SK-N-SH treated with all-trans-retinoic acid at 6 μM for 48 hours (cell line): ENCODE measurements around the gene GSTP1.

Experiments used
- ATAC-seq: fragments of 200-7000 bp; cut with Tn5 transposase; 3 replicates; pipeline ENCODE4 v1.9.1; 2020; ENCODE audit warnings: mild to moderate bottlenecking, moderate library complexity
- ARNTL ChIP-seq: fragments of 450-650 bp; formaldehyde crosslinking; IDR thresholded peaks from 2 replicates; pipeline ENCODE4 v1.5.0; 2020; ENCODE audit warnings: low read depth, mild to moderate bottlenecking, moderate library complexity, borderline replicate concordance
- BACH2 ChIP-seq: fragments of 250-450 bp; sonication (Bioruptor Pico); IDR thresholded peaks from 2 replicates; pipeline ENCODE4 v1.9.0; 2021; ENCODE audit warnings: mild to moderate bottlenecking, borderline replicate concordance
- CREB5 ChIP-seq: fragments of 250-450 bp; sonication (Bioruptor Pico); IDR thresholded peaks from 2 replicates; pipeline ENCODE4 v1.5.1; 2020; ENCODE audit warnings: low read depth, mild to moderate bottlenecking, moderate library complexity
- CSRNP3 ChIP-seq: fragments of 250-450 bp; sonication (Bioruptor Pico); IDR thresholded peaks from 2 replicates; pipeline ENCODE4 v1.5.1; 2021; ENCODE audit warnings: mild to moderate bottlenecking, moderate library complexity
- ESRRG ChIP-seq: fragments of 250-450 bp; sonication (Bioruptor Pico); IDR thresholded peaks from 2 replicates; pipeline ENCODE4 v1.6.1; 2021; ENCODE audit warnings: mild to moderate bottlenecking
- GLIS3 ChIP-seq: fragments of 250-450 bp; sonication (Bioruptor Pico); IDR thresholded peaks from 2 replicates; pipeline ENCODE4 v1.5.0; 2020; ENCODE audit warnings: mild to moderate bottlenecking, moderate library complexity
- ISL1 ChIP-seq: fragments of 250-450 bp; sonication (Bioruptor Pico); IDR thresholded peaks from 2 replicates; pipeline ENCODE4 v2.1.2; 2022; ENCODE audit warnings: mild to moderate bottlenecking, moderate library complexity
- OSR1 ChIP-seq: fragments of 250-450 bp; sonication (Bioruptor Pico); IDR thresholded peaks from 2 replicates; pipeline ENCODE4 v1.8.0; 2022; ENCODE audit warnings: moderate library complexity, mild to moderate bottlenecking, inconsistent platforms
- PATZ1 ChIP-seq: fragments of 250-450 bp; sonication (Bioruptor Pico); IDR thresholded peaks from 2 replicates; pipeline ENCODE4 v1.8.0; 2020; ENCODE audit warnings: mild to moderate bottlenecking, moderate library complexity, borderline replicate concordance
- POU6F1 ChIP-seq: fragments of 250-450 bp; sonication (Bioruptor Pico); IDR thresholded peaks from 2 replicates; pipeline ENCODE4 v1.8.0; 2021; ENCODE audit warnings: low read depth, mild to moderate bottlenecking, moderate library complexity, borderline replicate concordance
- PPARA ChIP-seq: fragments of 250-450 bp; sonication (Bioruptor Pico); IDR thresholded peaks from 2 replicates; pipeline ENCODE4 v1.5.0; 2020; ENCODE audit warnings: mild to moderate bottlenecking, borderline replicate concordance
- RARB ChIP-seq: fragments of 250-450 bp; sonication (Bioruptor Pico); IDR thresholded peaks from 2 replicates; pipeline ENCODE4 v1.8.0; 2021; ENCODE audit warnings: mild to moderate bottlenecking, moderate library complexity
- SNAI2 ChIP-seq: fragments of 250-450 bp; sonication (Bioruptor Pico); IDR thresholded peaks from 2 replicates; pipeline ENCODE4 v1.5.0; 2020; ENCODE audit warnings: mild to moderate bottlenecking, moderate library complexity
- TCF4 ChIP-seq: fragments of 250-450 bp; sonication (Bioruptor Pico); IDR thresholded peaks from 2 replicates; pipeline ENCODE4 v1.8.0; 2021; ENCODE audit warnings: mild to moderate bottlenecking, moderate library complexity, borderline replicate concordance
- TOX ChIP-seq: fragments of 250-450 bp; sonication (Bioruptor Pico); IDR thresholded peaks from 2 replicates; pipeline ENCODE4 v1.8.0; 2021; ENCODE audit warnings: mild to moderate bottlenecking, moderate library complexity, borderline replicate concordance
- TSHZ2 ChIP-seq: fragments of 250-450 bp; sonication (Bioruptor Pico); IDR thresholded peaks from 2 replicates; pipeline ENCODE4 v1.5.0; 2020; ENCODE audit warnings: mild to moderate bottlenecking, moderate library complexity
- ZC3H10 ChIP-seq: fragments of 250-450 bp; sonication (Bioruptor Pico); IDR thresholded peaks from 2 replicates; pipeline ENCODE4 v1.5.1; 2021; ENCODE audit warnings: mild to moderate bottlenecking, moderate library complexity
- ZFP3 ChIP-seq: fragments of 250-450 bp; sonication (Bioruptor Pico); IDR thresholded peaks from 2 replicates; pipeline ENCODE4 v1.5.0; 2020; ENCODE audit warnings: mild to moderate bottlenecking, moderate library complexity
- ZFP30 ChIP-seq: fragments of 450-650 bp; formaldehyde crosslinking; IDR thresholded peaks from 2 replicates; pipeline ENCODE4 v1.5.0; 2022; ENCODE audit warnings: mild to moderate bottlenecking, moderate library complexity
- ZNF565 ChIP-seq: fragments of 450-650 bp; formaldehyde crosslinking; conservative IDR thresholded peaks from 2 replicates; pipeline ENCODE4 v1.5.0; 2020; ENCODE audit warnings: low read depth, mild to moderate bottlenecking, moderate library complexity
- ZNF70 ChIP-seq: fragments of 450-650 bp; formaldehyde crosslinking; IDR thresholded peaks from 2 replicates; pipeline ENCODE4 v1.5.0; 2020; ENCODE audit warnings: mild to moderate bottlenecking, moderate library complexity
- ZNF8 ChIP-seq: fragments of 450-650 bp; formaldehyde crosslinking; IDR thresholded peaks from 2 replicates; pipeline ENCODE4 v1.5.0; 2020; ENCODE audit warnings: mild to moderate bottlenecking, moderate library complexity

GSTP1 gene

GRCh38 chr11:67632175-67632981 lies 48.8 kb downstream of the GSTP1 start:
- no peak for ATAC-seq
- no peak for TF ChIP-seq CREB5
- TF ChIP-seq PPARA: no peak
- no peak for TF ChIP-seq TOX (CRISPR knock-in tag)
- no peak for TF ChIP-seq CSRNP3 (CRISPR knock-in tag)
- no peak for TF ChIP-seq GLIS3 (CRISPR knock-in tag)
- no peak for TF ChIP-seq RARB (CRISPR knock-in tag)
- no peak for TF ChIP-seq ZFP3 (CRISPR knock-in tag)
- no peak for TF ChIP-seq SNAI2 (CRISPR knock-in tag)
- TF ChIP-seq TSHZ2 (CRISPR knock-in tag): no peak
- no peak for TF ChIP-seq ZC3H10 (CRISPR knock-in tag)
- TF ChIP-seq ZFP30 (CRISPR knock-in tag): no peak
- no peak for TF ChIP-seq ZNF565 (CRISPR knock-in tag)
- no peak for TF ChIP-seq PATZ1 (CRISPR knock-in tag)
- no peak for TF ChIP-seq ARNTL
- TF ChIP-seq ISL1 (CRISPR knock-in tag): no peak
- no peak for TF ChIP-seq ZNF70 (CRISPR knock-in tag)
- TF ChIP-seq TCF4 (CRISPR knock-in tag): no peak
- TF ChIP-seq POU6F1 (CRISPR knock-in tag): no peak
- TF ChIP-seq ESRRG: no peak
- no peak for TF ChIP-seq BACH2 (CRISPR knock-in tag)
- TF ChIP-seq, all 23 proteins: peak for 0

- ATAC-seq: no peak
- TF ChIP-seq ZNF8 (CRISPR knock-in tag) (no peak), BACH2 (CRISPR knock-in tag) (no peak), GLIS3 (CRISPR knock-in tag) (no peak), PPARA (no peak), TCF4 (CRISPR knock-in tag) (no peak), ZC3H10 (CRISPR knock-in tag) (no peak), ESRRG (no peak), OSR1 (CRISPR knock-in tag) (no peak), ZNF70 (CRISPR knock-in tag) (no peak)
These were observed 49.6 kb downstream of the GSTP1 start for GRCh38 chr11:67632982-67633755.
